AG04449 (cell line): Measurements from ENCODE around the gene ENTREP1.

ENCODE experiments used
- CTCF ChIA-PET: fragments of 350-600 bp; formaldehyde crosslinking; extraction: SDS; loops from one replicate; lab custom pipeline; 2021; ENCODE audit warnings: antibody characterized with exemption; lab: Yijun Ruan, JAX
- POLR2A ChIA-PET: fragments of 400-600, 350-600 bp; formaldehyde crosslinking; extraction: SDS; loops from one replicate; lab custom pipeline; 2020; ENCODE audit warnings: antibody characterized with exemption, inconsistent platforms; lab: Yijun Ruan, JAX
- DNase-seq: peaks from one replicate; pipeline ENCODE4 v3.0.0-alpha.2; 2010; ENCODE audit warnings: low read depth, low spot score
- H3K4me3 ChIP-seq: 2 replicates; pipeline ENCODE4 v1.5.1; 2011; ENCODE audit warnings: low read depth, mild to moderate bottlenecking, control low read depth, low read length
- TF ChIP-seq, protein P1 (sequence below): IDR thresholded peaks from one replicate; pipeline ENCODE4 v1.5.1; 2011; ENCODE audit warnings: mild to moderate bottlenecking, moderate library complexity, low read length, control low read depth, inconsistent platforms; ENCODE audit not compliant: insufficient read depth; ENCODE audit errors: missing control alignments

The ENTREP1 gene

DNA sequence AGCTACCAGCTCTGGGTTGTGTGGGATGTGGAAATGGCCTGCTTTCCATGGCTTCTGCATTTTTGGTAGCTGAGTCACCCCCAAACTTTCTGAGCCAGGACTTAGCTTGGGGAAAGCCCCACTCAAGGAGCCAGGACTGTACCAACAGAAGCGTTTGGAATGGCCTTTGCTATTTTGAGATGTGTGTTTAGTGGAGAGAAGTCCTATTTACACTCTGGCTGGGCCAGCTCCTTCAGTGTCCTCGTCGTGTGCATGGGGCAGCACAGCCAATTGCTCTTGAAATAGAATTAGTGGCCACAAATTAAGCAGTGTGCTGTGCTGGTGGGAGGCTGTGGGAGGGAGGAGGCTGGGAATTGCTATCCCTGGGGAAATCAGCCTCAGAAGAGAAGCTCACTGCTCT is 51.6 kb downstream of the ENTREP1 start:
- H3K4me3 ChIP-seq: no peak overlapping the region
- TF ChIP-seq, protein P1, sequence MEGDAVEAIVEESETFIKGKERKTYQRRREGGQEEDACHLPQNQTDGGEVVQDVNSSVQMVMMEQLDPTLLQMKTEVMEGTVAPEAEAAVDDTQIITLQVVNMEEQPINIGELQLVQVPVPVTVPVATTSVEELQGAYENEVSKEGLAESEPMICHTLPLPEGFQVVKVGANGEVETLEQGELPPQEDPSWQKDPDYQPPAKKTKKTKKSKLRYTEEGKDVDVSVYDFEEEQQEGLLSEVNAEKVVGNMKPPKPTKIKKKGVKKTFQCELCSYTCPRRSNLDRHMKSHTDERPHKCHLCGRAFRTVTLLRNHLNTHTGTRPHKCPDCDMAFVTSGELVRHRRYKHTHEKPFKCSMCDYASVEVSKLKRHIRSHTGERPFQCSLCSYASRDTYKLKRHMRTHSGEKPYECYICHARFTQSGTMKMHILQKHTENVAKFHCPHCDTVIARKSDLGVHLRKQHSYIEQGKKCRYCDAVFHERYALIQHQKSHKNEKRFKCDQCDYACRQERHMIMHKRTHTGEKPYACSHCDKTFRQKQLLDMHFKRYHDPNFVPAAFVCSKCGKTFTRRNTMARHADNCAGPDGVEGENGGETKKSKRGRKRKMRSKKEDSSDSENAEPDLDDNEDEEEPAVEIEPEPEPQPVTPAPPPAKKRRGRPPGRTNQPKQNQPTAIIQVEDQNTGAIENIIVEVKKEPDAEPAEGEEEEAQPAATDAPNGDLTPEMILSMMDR: no peak
- CTCF ChIA-PET: interaction anchor here (0.9 to 2.0 kb wide), 3 partner anchors 12 to 1226 kb away, joined by 3 to 5 read pairs (median 4); no protein-coding TSS in a partner anchor
- POLR2A ChIA-PET: interaction anchor here (1.0 kb wide), 1 partner anchor 69 kb away, joined by 3 read pairs; no protein-coding TSS in a partner anchor
- peak; percentile 84 for DNase-seq

DNA sequence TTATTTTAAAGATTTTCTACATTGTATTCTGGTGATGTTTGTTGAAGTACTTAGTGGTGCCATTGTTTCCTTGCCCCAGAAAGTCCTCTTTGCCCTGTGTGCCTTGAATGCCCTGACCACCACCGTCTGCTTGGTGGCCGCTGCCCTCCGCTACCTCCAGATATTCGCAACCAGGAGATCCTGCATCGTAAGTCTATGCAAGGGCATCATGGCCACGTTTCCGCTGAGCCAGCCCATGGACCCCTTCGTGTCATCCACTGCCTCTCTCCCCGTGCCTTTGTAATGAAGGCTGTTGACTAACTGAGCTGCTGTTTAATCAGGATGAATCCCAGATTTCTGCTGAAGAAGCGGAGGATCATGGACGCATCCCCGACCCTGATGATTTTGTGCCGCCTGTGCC is 52.3 kb downstream of the ENTREP1 start:
- DNase-seq: no peak
- no peak overlapping the region for H3K4me3 ChIP-seq
- CTCF ChIA-PET: interaction anchor here (1.1 to 1.2 kb wide), 2 partner anchors 154 to 1225 kb away, joined by 3 read pairs; no protein-coding TSS in a partner anchor
- POLR2A ChIA-PET: no interaction called here
- TF ChIP-seq, protein P1: no peak

DNA sequence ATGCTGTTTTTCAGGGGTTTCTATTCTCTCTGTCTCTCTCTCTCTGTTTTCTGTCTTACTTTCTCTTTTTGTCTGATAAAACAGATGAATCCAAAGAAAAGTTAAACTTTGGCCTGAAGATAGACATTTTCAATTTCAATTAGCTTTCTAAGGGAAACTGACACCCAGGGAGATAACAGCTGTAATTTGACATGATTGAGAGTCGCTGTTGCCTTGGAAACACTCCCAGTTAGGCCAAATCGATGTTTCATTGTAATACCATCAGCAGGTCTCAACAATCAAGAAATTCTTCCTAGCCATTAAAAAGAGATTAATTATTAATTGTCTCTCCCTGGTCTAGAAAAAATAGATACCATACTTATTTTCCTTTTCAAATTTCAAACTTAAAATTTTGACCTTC is 53.0 kb downstream of the ENTREP1 start:
- CTCF ChIA-PET: interaction anchor here (0.6 to 1.3 kb wide), 3 partner anchors 35 to 407 kb away, joined by 3 to 4 read pairs (median 3); no protein-coding TSS in a partner anchor
- POLR2A ChIA-PET: no interaction called here
- TF ChIP-seq, protein P1: no peak
- no peak overlapping the region for H3K4me3 ChIP-seq
- DNase-seq: no peak

DNA sequence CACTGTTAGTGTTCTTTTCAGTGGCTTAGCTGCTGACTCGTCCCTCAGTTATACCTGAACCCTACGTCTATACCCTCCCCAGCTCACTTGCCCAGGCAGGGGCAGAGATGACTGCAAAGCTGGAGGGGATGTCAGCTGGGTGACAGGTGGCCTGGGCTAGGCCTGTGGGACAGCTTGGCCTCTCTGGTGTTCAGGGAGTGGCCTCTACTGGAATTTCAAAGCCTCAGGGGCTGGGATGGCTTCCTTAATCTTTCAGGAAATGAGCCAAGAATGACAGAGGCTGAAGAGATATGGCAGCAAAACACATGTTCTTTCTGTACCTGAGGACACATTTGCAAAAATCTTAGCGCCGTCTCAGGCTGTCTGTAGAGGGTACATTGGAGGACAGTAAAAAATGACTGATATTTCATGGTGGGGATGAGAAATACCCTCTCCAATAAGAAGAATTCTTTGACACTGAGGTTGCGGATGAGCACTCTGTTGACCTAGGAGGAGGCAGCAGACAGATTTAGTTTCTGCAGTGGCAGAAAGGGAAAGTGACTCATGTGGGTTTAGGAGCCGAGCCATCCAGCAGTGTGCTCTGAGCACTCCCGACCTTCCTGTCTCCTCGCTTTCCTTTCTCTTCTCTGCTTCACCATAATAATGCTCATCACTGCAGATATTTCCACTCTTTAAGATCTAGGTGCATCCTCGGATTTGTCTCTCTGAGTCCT is 54.4 kb downstream of the ENTREP1 start:
- POLR2A ChIA-PET: no interaction called here
- CTCF ChIA-PET: interaction anchor here (0.7 to 1.3 kb wide), 4 partner anchors 16 to 112 kb away, joined by 3 to 4 read pairs (median 4); no protein-coding TSS in a partner anchor
- TF ChIP-seq, protein P1: no peak
- H3K4me3 ChIP-seq: no peak overlapping the region
- no peak for DNase-seq

DNA sequence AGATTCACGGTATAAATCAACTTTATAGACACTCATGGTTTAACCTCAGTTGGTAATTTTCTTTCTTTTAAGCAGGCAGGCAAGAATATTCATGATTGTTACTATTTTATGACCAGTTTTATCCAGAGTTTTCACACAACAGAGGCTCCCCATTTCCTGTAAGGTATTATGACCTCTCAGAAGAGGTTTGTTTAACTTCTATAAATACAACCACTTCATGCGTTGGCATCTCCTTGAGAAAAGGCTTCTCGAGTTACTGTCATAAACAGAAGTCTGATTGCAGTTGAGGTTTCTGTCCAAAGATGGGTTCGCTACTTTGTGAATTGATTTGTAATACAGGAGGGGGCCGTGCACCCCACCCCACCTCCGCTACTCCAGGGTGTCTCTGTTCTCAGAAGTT is 55.3 kb downstream of the ENTREP1 start:
- TF ChIP-seq, protein P1: no peak
- no peak for DNase-seq
- H3K4me3 ChIP-seq: no peak overlapping the region
- ChIA-PET CTCF (no interaction called here), POLR2A (no interaction called here)

DNA sequence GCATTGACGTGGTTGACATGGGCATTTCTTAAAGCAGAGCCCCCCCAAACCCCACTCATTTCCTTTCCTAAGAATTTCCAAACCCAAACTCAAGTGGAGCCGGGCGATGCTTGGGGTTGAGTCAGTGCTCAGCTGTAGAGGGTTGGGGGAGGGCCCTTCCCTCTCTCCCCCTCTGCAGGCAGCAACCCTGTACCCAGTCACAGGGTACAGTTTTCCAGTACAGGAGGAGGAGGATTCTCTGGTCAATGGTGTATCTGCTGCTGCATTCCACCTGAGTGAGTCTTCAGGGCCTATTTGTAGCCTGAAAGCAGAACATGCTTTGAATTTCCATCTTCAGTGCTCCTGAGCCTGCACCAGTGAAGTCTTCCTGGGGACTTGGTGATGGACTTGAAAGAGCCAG is 55.8 kb downstream of the ENTREP1 start:
- DNase-seq: peak; percentile 16
- H3K4me3 ChIP-seq: no peak overlapping the region
- CTCF ChIA-PET: no interaction called here
- TF ChIP-seq, protein P1: no peak
- POLR2A ChIA-PET: no interaction called here
